GM23338 (cell line): ENCODE data around the gene FRYL. TPM values are rescaled to one million over a fixed set of nuclear protein-coding genes. Genes with fewer than 3 reads are reported as not detected.

ENCODE experiments used
- ATAC-seq: fragments of 200-7000 bp; cut with Tn5 transposase; 3 replicates; pipeline ENCODE4 v1.9.1; 2020
- DNase-seq: peaks from one replicate; pipeline ENCODE4 v3.0.0-alpha.2; 2015; ENCODE audit warnings: low spot score
- H2AFZ ChIP-seq: fragments of 200-600 bp; sonication (generic); 2 replicates; pipeline ENCODE4 v1.8.0; 2016; ENCODE audit warnings: antibody characterized with exemption, mild to moderate bottlenecking, moderate library complexity
- H3F3A ChIP-seq: fragments of 200-600 bp; sonication (generic); replicated peaks from 2 replicates; pipeline ENCODE4 v1.8.0; 2017; ENCODE audit warnings: antibody characterized with exemption, mixed run types, low read depth
- H3K27ac ChIP-seq: fragments of 200-600 bp; sonication (generic); 2 replicates; pipeline ENCODE4 v1.6.1; 2016; ENCODE audit warnings: low read depth
- H3K27me3 ChIP-seq: fragments of 200-600 bp; sonication (generic); 2 replicates; pipeline ENCODE4 v1.8.0; 2016; ENCODE audit warnings: mild to moderate bottlenecking, mixed run types, moderate library complexity; ENCODE audit not compliant: insufficient read depth
- H3K36me3 ChIP-seq: fragments of 200-600 bp; sonication (generic); 2 replicates; pipeline ENCODE4 v1.8.0; 2016; ENCODE audit warnings: mild to moderate bottlenecking; ENCODE audit not compliant: insufficient read depth
- H3K4me1 ChIP-seq: fragments of 200-600 bp; sonication (generic); 2 replicates; pipeline ENCODE4 v1.8.0; 2016; ENCODE audit warnings: mild to moderate bottlenecking, moderate library complexity; ENCODE audit not compliant: insufficient read depth
- H3K4me2 ChIP-seq: fragments of 200-600 bp; sonication (generic); 2 replicates; pipeline ENCODE4 v1.7.1; 2017; ENCODE audit warnings: mixed run types
- H3K4me3 ChIP-seq: fragments of 200-600 bp; sonication (generic); 2 replicates; pipeline ENCODE4 v1.6.1; 2016; ENCODE audit warnings: mixed run types
- H3K79me2 ChIP-seq: fragments of 200-600 bp; sonication (generic); replicated peaks from 2 replicates; pipeline ENCODE4 v1.8.0; 2017; ENCODE audit warnings: mild to moderate bottlenecking; ENCODE audit not compliant: insufficient read depth
- H3K9me2 ChIP-seq: fragments of 200-600 bp; sonication (generic); 2 replicates; pipeline ENCODE4 v1.8.0; 2017; ENCODE audit not compliant: insufficient read depth
- H4K20me1 ChIP-seq: fragments of 200-600 bp; sonication (generic); replicated peaks from 2 replicates; pipeline ENCODE4 v1.8.0; 2017; ENCODE audit warnings: mild to moderate bottlenecking; ENCODE audit not compliant: insufficient read depth
- H3K27ac Mint-ChIP-seq: 2 replicates; pipeline ENCODE4 v1.8.0; 2020; ENCODE audit warnings: inconsistent platforms, mild to moderate bottlenecking, moderate library complexity, mixed read lengths
- H3K27me3 Mint-ChIP-seq: 3 replicates; pipeline ENCODE4 v1.8.0; 2022; ENCODE audit warnings: low read depth, mild to moderate bottlenecking, moderate library complexity, mixed read lengths, inconsistent platforms; ENCODE audit not compliant: insufficient read depth, poor library complexity
- H3K36me3 Mint-ChIP-seq: 3 replicates; pipeline ENCODE4 v1.8.0; 2021; ENCODE audit warnings: low read depth, mild to moderate bottlenecking, inconsistent platforms, moderate library complexity, mixed read lengths
- H3K4me1 Mint-ChIP-seq: 3 replicates; pipeline ENCODE4 v1.8.0; 2020; ENCODE audit warnings: mild to moderate bottlenecking, inconsistent platforms, mixed read lengths
- H3K4me3 Mint-ChIP-seq: 3 replicates; pipeline ENCODE4 v1.8.0; 2021; ENCODE audit warnings: moderate library complexity, mild to moderate bottlenecking, inconsistent platforms, mixed read lengths
- H3K9me3 Mint-ChIP-seq: 3 replicates; pipeline ENCODE4 v1.8.0; 2020; ENCODE audit warnings: moderate library complexity, mild to moderate bottlenecking, inconsistent platforms, mixed read lengths
- CREB1 ChIP-seq: fragments of 250-450 bp; sonication (Bioruptor Pico); IDR thresholded peaks from 2 replicates; pipeline ENCODE4 v1.5.0; 2020; ENCODE audit warnings: low read depth, mild to moderate bottlenecking, moderate library complexity
- EZH2 ChIP-seq: fragments of 200-600 bp; sonication (generic); IDR thresholded peaks from one replicate; pipeline ENCODE4 v1.8.0; 2017; ENCODE audit warnings: antibody characterized with exemption, mild to moderate bottlenecking, low read depth; ENCODE audit not compliant: unreplicated experiment
- EZH2phosphoT487 ChIP-seq: fragments of 200-600 bp; sonication (generic); IDR thresholded peaks from one replicate; pipeline ENCODE4 v1.8.1; 2018; ENCODE audit warnings: antibody characterized with exemption; ENCODE audit not compliant: unreplicated experiment
- JUNB ChIP-seq: IDR thresholded peaks from one replicate; pipeline ENCODE4 v1.6.1; 2016; ENCODE audit warnings: antibody characterized with exemption; ENCODE audit not compliant: unreplicated experiment
- ZNF114 ChIP-seq: fragments of 250-450 bp; sonication (Bioruptor Pico); IDR thresholded peaks from 2 replicates; pipeline ENCODE4 v1.5.0; 2020; ENCODE audit warnings: mild to moderate bottlenecking, moderate library complexity
- ZNF331 ChIP-seq: fragments of 250-450 bp; sonication (Bioruptor Pico); IDR thresholded peaks from 2 replicates; pipeline ENCODE4 v1.5.0; 2020; ENCODE audit warnings: low read depth, mild to moderate bottlenecking, moderate library complexity
- polyA plus RNA-seq: library from polyadenylated mRNA; unstranded; fragments of >200 nt; fragmentation: Nextera tagmentation; extraction: Ambion mirVana; gene quantifications from 2 replicates; pipeline ENCODE4 v1.2.1, GENCODE V29; 2016
- total RNA-seq: library from RNA; depleted of rRNA; stranded (reverse); fragments of >200 nt; shearing (Covaris generic); gene quantifications from 2 replicates; pipeline ENCODE4 v1.2.3, GENCODE V29; 2014
- TF ChIP-seq, protein P1 (sequence below): fragments of 250-450 bp; sonication (Bioruptor Pico); IDR thresholded peaks from 2 replicates; pipeline ENCODE4 v1.5.0; 2020; ENCODE audit warnings: mild to moderate bottlenecking, moderate library complexity
- TF ChIP-seq, protein P2 (sequence below): IDR thresholded peaks from one replicate; pipeline ENCODE4 v1.6.1; 2018; ENCODE audit warnings: antibody characterized with exemption; ENCODE audit not compliant: unreplicated experiment
- TF ChIP-seq, protein P3 (sequence below): IDR thresholded peaks from 2 replicates; pipeline ENCODE4 v1.6.1; 2016; ENCODE audit warnings: antibody characterized with exemption

FRYL gene
- total and polyA plus RNA-seq, 2 experiments from 2014 or later: 30.7 to 53.3 TPM

DNA sequence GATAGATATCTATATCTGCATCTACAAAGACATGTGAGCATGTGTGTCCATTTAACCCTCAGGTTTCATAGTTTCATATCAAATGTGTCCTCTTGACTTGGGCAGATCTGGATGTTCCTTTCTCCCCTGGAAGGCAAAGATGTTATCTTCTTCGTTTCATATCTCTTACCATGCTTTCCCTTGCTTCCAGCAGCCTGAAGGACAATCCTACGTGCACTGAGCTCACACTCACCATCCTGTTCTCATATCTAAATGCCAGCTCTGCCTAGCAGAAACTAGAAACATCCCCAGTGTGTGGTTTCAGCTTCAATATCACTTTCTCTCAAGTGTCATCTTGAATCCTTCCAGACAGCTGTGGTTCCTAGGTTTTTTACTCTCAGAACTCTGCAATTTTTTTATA, 223.8 kb downstream of the FRYL start (continued):
- TF ChIP-seq, protein P1, sequence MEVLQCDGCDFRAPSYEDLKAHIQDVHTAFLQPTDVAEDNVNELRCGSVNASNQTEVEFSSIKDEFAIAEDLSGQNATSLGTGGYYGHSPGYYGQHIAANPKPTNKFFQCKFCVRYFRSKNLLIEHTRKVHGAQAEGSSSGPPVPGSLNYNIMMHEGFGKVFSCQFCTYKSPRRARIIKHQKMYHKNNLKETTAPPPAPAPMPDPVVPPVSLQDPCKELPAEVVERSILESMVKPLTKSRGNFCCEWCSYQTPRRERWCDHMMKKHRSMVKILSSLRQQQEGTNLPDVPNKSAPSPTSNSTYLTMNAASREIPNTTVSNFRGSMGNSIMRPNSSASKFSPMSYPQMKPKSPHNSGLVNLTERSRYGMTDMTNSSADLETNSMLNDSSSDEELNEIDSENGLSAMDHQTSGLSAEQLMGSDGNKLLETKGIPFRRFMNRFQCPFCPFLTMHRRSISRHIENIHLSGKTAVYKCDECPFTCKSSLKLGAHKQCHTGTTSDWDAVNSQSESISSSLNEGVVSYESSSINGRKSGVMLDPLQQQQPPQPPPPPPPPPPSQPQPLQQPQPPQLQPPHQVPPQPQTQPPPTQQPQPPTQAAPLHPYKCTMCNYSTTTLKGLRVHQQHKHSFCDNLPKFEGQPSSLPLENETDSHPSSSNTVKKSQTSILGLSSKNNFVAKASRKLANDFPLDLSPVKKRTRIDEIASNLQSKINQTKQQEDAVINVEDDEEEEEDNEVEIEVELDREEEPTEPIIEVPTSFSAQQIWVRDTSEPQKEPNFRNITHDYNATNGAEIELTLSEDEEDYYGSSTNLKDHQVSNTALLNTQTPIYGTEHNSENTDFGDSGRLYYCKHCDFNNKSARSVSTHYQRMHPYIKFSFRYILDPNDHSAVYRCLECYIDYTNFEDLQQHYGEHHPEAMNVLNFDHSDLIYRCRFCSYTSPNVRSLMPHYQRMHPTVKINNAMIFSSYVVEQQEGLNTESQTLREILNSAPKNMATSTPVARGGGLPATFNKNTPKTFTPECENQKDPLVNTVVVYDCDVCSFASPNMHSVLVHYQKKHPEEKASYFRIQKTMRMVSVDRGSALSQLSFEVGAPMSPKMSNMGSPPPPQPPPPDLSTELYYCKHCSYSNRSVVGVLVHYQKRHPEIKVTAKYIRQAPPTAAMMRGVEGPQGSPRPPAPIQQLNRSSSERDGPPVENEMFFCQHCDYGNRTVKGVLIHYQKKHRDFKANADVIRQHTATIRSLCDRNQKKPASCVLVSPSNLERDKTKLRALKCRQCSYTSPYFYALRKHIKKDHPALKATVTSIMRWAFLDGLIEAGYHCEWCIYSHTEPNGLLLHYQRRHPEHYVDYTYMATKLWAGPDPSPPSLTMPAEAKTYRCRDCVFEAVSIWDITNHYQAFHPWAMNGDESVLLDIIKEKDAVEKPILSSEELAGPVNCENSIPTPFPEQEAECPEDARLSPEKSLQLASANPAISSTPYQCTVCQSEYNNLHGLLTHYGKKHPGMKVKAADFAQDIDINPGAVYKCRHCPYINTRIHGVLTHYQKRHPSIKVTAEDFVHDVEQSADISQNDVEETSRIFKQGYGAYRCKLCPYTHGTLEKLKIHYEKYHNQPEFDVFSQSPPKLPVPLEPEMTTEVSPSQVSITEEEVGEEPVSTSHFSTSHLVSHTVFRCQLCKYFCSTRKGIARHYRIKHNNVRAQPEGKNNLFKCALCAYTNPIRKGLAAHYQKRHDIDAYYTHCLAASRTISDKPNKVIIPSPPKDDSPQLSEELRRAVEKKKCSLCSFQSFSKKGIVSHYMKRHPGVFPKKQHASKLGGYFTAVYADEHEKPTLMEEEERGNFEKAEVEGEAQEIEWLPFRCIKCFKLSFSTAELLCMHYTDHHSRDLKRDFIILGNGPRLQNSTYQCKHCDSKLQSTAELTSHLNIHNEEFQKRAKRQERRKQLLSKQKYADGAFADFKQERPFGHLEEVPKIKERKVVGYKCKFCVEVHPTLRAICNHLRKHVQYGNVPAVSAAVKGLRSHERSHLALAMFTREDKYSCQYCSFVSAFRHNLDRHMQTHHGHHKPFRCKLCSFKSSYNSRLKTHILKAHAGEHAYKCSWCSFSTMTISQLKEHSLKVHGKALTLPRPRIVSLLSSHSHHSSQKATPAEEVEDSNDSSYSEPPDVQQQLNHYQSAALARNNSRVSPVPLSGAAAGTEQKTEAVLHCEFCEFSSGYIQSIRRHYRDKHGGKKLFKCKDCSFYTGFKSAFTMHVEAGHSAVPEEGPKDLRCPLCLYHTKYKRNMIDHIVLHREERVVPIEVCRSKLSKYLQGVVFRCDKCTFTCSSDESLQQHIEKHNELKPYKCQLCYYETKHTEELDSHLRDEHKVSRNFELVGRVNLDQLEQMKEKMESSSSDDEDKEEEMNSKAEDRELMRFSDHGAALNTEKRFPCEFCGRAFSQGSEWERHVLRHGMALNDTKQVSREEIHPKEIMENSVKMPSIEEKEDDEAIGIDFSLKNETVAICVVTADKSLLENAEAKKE (CRISPR knock-in tag): no peak
- TF ChIP-seq, protein P2, sequence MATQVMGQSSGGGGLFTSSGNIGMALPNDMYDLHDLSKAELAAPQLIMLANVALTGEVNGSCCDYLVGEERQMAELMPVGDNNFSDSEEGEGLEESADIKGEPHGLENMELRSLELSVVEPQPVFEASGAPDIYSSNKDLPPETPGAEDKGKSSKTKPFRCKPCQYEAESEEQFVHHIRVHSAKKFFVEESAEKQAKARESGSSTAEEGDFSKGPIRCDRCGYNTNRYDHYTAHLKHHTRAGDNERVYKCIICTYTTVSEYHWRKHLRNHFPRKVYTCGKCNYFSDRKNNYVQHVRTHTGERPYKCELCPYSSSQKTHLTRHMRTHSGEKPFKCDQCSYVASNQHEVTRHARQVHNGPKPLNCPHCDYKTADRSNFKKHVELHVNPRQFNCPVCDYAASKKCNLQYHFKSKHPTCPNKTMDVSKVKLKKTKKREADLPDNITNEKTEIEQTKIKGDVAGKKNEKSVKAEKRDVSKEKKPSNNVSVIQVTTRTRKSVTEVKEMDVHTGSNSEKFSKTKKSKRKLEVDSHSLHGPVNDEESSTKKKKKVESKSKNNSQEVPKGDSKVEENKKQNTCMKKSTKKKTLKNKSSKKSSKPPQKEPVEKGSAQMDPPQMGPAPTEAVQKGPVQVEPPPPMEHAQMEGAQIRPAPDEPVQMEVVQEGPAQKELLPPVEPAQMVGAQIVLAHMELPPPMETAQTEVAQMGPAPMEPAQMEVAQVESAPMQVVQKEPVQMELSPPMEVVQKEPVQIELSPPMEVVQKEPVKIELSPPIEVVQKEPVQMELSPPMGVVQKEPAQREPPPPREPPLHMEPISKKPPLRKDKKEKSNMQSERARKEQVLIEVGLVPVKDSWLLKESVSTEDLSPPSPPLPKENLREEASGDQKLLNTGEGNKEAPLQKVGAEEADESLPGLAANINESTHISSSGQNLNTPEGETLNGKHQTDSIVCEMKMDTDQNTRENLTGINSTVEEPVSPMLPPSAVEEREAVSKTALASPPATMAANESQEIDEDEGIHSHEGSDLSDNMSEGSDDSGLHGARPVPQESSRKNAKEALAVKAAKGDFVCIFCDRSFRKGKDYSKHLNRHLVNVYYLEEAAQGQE: no peak
- no peak for TF ChIP-seq EZH2
- no peak for TF ChIP-seq CREB1 (CRISPR knock-in tag)
- no peak for TF ChIP-seq ZNF114 (CRISPR knock-in tag)

DNA sequence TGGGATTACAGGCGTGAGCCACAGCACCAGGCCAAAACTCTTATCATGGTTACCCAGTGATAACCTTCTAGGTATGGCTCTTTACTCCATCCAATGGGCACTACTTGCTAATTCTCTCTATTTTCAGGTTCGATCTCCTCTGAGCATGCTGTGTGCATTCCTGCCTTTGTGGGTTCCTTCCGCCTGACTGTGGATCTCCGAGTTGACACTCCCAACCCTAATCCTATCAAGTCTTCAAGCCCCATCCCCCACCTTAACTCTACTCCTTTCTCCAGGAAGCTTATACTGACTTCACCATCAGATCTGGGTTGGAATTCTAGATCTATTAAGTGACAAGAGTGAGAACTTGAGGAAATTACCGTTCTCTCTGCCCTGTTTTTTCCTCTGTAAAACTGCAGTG, 225.5 kb downstream of the FRYL start:
- peaks cover 46% of the 10 kb centered on the region for H3K36me3 Mint-ChIP-seq
- Histone ChIP-seq H3K27me3 (no peaks in the 10 kb centered on the region), H3K4me3 (no peak overlapping the region), H3K79me2 (no peaks in the 10 kb centered on the region), H3K36me3 (peaks cover 15% of the 10 kb centered on the region; the same call in 1 of the 2 replicates), H3K27ac (no peak overlapping the region), H3F3A (no peaks in the 10 kb centered on the region), H3K9me2 (no peaks in the 10 kb centered on the region), H4K20me1 (no peaks in the 10 kb centered on the region), H2AFZ (no peak overlapping the region), H3K4me1 (no peaks in the 10 kb centered on the region), H3K4me2 (no peak overlapping the region)
- H3K9me3 Mint-ChIP-seq: no peaks in the 10 kb centered on the region; the same call in 2 of the 3 replicates
- no peak overlapping the region for H3K27ac Mint-ChIP-seq
- ATAC-seq: peak; percentile 25; the same call in 2 of the 3 replicates
- DNase-seq: peak; percentile 28
- H3K4me3 Mint-ChIP-seq: no peak overlapping the region
- no peaks in the 10 kb centered on the region; the same call in 2 of the 3 replicates for H3K4me1 Mint-ChIP-seq
- peaks cover 4% of the 10 kb centered on the region for H3K27me3 Mint-ChIP-seq
- no peak for TF ChIP-seq CREB1 (CRISPR knock-in tag)
- TF ChIP-seq EZH2phosphoT487: no peak
- TF ChIP-seq, protein P2: no peak
- TF ChIP-seq JUNB: no peak
- no peak for TF ChIP-seq ZNF331
- TF ChIP-seq, protein P3, sequence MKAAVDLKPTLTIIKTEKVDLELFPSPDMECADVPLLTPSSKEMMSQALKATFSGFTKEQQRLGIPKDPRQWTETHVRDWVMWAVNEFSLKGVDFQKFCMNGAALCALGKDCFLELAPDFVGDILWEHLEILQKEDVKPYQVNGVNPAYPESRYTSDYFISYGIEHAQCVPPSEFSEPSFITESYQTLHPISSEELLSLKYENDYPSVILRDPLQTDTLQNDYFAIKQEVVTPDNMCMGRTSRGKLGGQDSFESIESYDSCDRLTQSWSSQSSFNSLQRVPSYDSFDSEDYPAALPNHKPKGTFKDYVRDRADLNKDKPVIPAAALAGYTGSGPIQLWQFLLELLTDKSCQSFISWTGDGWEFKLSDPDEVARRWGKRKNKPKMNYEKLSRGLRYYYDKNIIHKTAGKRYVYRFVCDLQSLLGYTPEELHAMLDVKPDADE: no peak
